GM23338 (cell line): ENCODE data around the gene ZNF491. TPM values are rescaled to one million over a fixed set of nuclear protein-coding genes. Genes with fewer than 3 reads are reported as not detected.

ENCODE experiments used
- ATAC-seq: fragments of 200-7000 bp; cut with Tn5 transposase; 3 replicates; pipeline ENCODE4 v1.9.1; 2020
- DNase-seq: peaks from one replicate; pipeline ENCODE4 v3.0.0-alpha.2; 2015; ENCODE audit warnings: low spot score
- H2AFZ ChIP-seq: fragments of 200-600 bp; sonication (generic); 2 replicates; pipeline ENCODE4 v1.8.0; 2016; ENCODE audit warnings: antibody characterized with exemption, mild to moderate bottlenecking, moderate library complexity
- H3F3A ChIP-seq: fragments of 200-600 bp; sonication (generic); replicated peaks from 2 replicates; pipeline ENCODE4 v1.8.0; 2017; ENCODE audit warnings: antibody characterized with exemption, mixed run types, low read depth
- H3K27ac ChIP-seq: fragments of 200-600 bp; sonication (generic); 2 replicates; pipeline ENCODE4 v1.6.1; 2016; ENCODE audit warnings: low read depth
- H3K27me3 ChIP-seq: fragments of 200-600 bp; sonication (generic); 2 replicates; pipeline ENCODE4 v1.8.0; 2016; ENCODE audit warnings: mild to moderate bottlenecking, mixed run types, moderate library complexity; ENCODE audit not compliant: insufficient read depth
- H3K36me3 ChIP-seq: fragments of 200-600 bp; sonication (generic); 2 replicates; pipeline ENCODE4 v1.8.0; 2016; ENCODE audit warnings: mild to moderate bottlenecking; ENCODE audit not compliant: insufficient read depth
- H3K4me1 ChIP-seq: fragments of 200-600 bp; sonication (generic); 2 replicates; pipeline ENCODE4 v1.8.0; 2016; ENCODE audit warnings: mild to moderate bottlenecking, moderate library complexity; ENCODE audit not compliant: insufficient read depth
- H3K4me2 ChIP-seq: fragments of 200-600 bp; sonication (generic); 2 replicates; pipeline ENCODE4 v1.7.1; 2017; ENCODE audit warnings: mixed run types
- H3K4me3 ChIP-seq: fragments of 200-600 bp; sonication (generic); 2 replicates; pipeline ENCODE4 v1.6.1; 2016; ENCODE audit warnings: mixed run types
- H3K79me2 ChIP-seq: fragments of 200-600 bp; sonication (generic); replicated peaks from 2 replicates; pipeline ENCODE4 v1.8.0; 2017; ENCODE audit warnings: mild to moderate bottlenecking; ENCODE audit not compliant: insufficient read depth
- H3K9me2 ChIP-seq: fragments of 200-600 bp; sonication (generic); 2 replicates; pipeline ENCODE4 v1.8.0; 2017; ENCODE audit not compliant: insufficient read depth
- H4K20me1 ChIP-seq: fragments of 200-600 bp; sonication (generic); replicated peaks from 2 replicates; pipeline ENCODE4 v1.8.0; 2017; ENCODE audit warnings: mild to moderate bottlenecking; ENCODE audit not compliant: insufficient read depth
- H3K27ac Mint-ChIP-seq: 2 replicates; pipeline ENCODE4 v1.8.0; 2020; ENCODE audit warnings: inconsistent platforms, mild to moderate bottlenecking, moderate library complexity, mixed read lengths
- H3K27me3 Mint-ChIP-seq: 3 replicates; pipeline ENCODE4 v1.8.0; 2022; ENCODE audit warnings: low read depth, mild to moderate bottlenecking, moderate library complexity, mixed read lengths, inconsistent platforms; ENCODE audit not compliant: insufficient read depth, poor library complexity
- H3K36me3 Mint-ChIP-seq: 3 replicates; pipeline ENCODE4 v1.8.0; 2021; ENCODE audit warnings: low read depth, mild to moderate bottlenecking, inconsistent platforms, moderate library complexity, mixed read lengths
- H3K4me1 Mint-ChIP-seq: 3 replicates; pipeline ENCODE4 v1.8.0; 2020; ENCODE audit warnings: mild to moderate bottlenecking, inconsistent platforms, mixed read lengths
- H3K4me3 Mint-ChIP-seq: 3 replicates; pipeline ENCODE4 v1.8.0; 2021; ENCODE audit warnings: moderate library complexity, mild to moderate bottlenecking, inconsistent platforms, mixed read lengths
- H3K9me3 Mint-ChIP-seq: 3 replicates; pipeline ENCODE4 v1.8.0; 2020; ENCODE audit warnings: moderate library complexity, mild to moderate bottlenecking, inconsistent platforms, mixed read lengths
- CREB1 ChIP-seq: fragments of 250-450 bp; sonication (Bioruptor Pico); IDR thresholded peaks from 2 replicates; pipeline ENCODE4 v1.5.0; 2020; ENCODE audit warnings: low read depth, mild to moderate bottlenecking, moderate library complexity
- EZH2 ChIP-seq: fragments of 200-600 bp; sonication (generic); IDR thresholded peaks from one replicate; pipeline ENCODE4 v1.8.0; 2017; ENCODE audit warnings: antibody characterized with exemption, mild to moderate bottlenecking, low read depth; ENCODE audit not compliant: unreplicated experiment
- EZH2phosphoT487 ChIP-seq: fragments of 200-600 bp; sonication (generic); IDR thresholded peaks from one replicate; pipeline ENCODE4 v1.8.1; 2018; ENCODE audit warnings: antibody characterized with exemption; ENCODE audit not compliant: unreplicated experiment
- JUNB ChIP-seq: IDR thresholded peaks from one replicate; pipeline ENCODE4 v1.6.1; 2016; ENCODE audit warnings: antibody characterized with exemption; ENCODE audit not compliant: unreplicated experiment
- NANOG ChIP-seq: IDR thresholded peaks from 2 replicates; pipeline ENCODE4 v1.6.1; 2016; ENCODE audit warnings: antibody characterized with exemption, borderline replicate concordance
- POLR2AphosphoS5 ChIP-seq: IDR thresholded peaks from 2 replicates; pipeline ENCODE4 v1.6.1; 2016; ENCODE audit warnings: antibody characterized with exemption, low read depth
- REST ChIP-seq: IDR thresholded peaks from one replicate; pipeline ENCODE4 v1.6.1; 2018; ENCODE audit warnings: antibody characterized with exemption; ENCODE audit not compliant: unreplicated experiment
- STAT1 ChIP-seq: IDR thresholded peaks from one replicate; pipeline ENCODE4 v1.6.1; 2016; ENCODE audit warnings: antibody characterized with exemption; ENCODE audit not compliant: unreplicated experiment
- ZNF114 ChIP-seq: fragments of 250-450 bp; sonication (Bioruptor Pico); IDR thresholded peaks from 2 replicates; pipeline ENCODE4 v1.5.0; 2020; ENCODE audit warnings: mild to moderate bottlenecking, moderate library complexity
- ZNF331 ChIP-seq: fragments of 250-450 bp; sonication (Bioruptor Pico); IDR thresholded peaks from 2 replicates; pipeline ENCODE4 v1.5.0; 2020; ENCODE audit warnings: low read depth, mild to moderate bottlenecking, moderate library complexity
- ZNF462 ChIP-seq: fragments of 250-450 bp; sonication (Bioruptor Pico); IDR thresholded peaks from 2 replicates; pipeline ENCODE4 v1.5.0; 2020; ENCODE audit warnings: mild to moderate bottlenecking, moderate library complexity
- long read RNA-seq: library from polyadenylated mRNA; unstranded; transcript quantifications from one replicate; pipeline ENCODE4 v2.0.0, GENCODE V29; 2020; ENCODE audit not compliant: unreplicated experiment
- polyA plus RNA-seq: library from polyadenylated mRNA; unstranded; fragments of >200 nt; fragmentation: Nextera tagmentation; extraction: Ambion mirVana; gene quantifications from 2 replicates; pipeline ENCODE4 v1.2.1, GENCODE V29; 2016
- total RNA-seq: library from RNA; depleted of rRNA; stranded (reverse); fragments of >200 nt; shearing (Covaris generic); gene quantifications from 2 replicates; pipeline ENCODE4 v1.2.3, GENCODE V29; 2014; rRNA removed
- TF ChIP-seq, protein P1 (sequence below), 2 experiments: fragments of 200-600 bp in 1 of 2; sonication (generic) in 1 of 2; conservative IDR thresholded peaks; 2 replicates each; pipeline versions ENCODE4 v1.5.1 to v1.6.1; 2016 to 2017; ENCODE audit warnings: antibody characterized with exemption in 2 of 2, low read depth in 2 of 2, mild to moderate bottlenecking in 2 of 2, moderate library complexity in 1 of 2
- TF ChIP-seq, protein P2 (sequence below): IDR thresholded peaks from 2 replicates; pipeline ENCODE4 v1.6.1; 2016; ENCODE audit warnings: antibody characterized with exemption

The ZNF491 gene
- total RNA-seq (1.1 and 1.3 TPM in 2 replicates), polyA plus RNA-seq (0.32 and 0.61 TPM in 2 replicates)
- long read RNA-seq = 0 reads

- Histone ChIP-seq H3K79me2 (no peaks in the 10 kb centered on the region), H3K4me2 (peak within 1 kb of the TSS; percentile 97), H4K20me1 (no peaks in the 10 kb centered on the region), H3K27ac (no peak within 1 kb of the TSS), H2AFZ (peak within 1 kb of the TSS; percentile 100), H3K4me3 (peak within 1 kb of the TSS; percentile 86), H3K9me2 (no peaks in the 10 kb centered on the region), H3K27me3 (peaks cover 34% of the 10 kb centered on the region), H3F3A (peaks cover 6% of the 10 kb centered on the region; the same call in 1 of the 2 replicates), H3K4me1 (peaks cover 15% of the 10 kb centered on the region; the same call in 1 of the 2 replicates), H3K36me3 (no peaks in the 10 kb centered on the region)
- H3K4me3 Mint-ChIP-seq = peak within 1 kb of the TSS; percentile 42
- ATAC-seq = peak; percentile 97
- H3K27me3 Mint-ChIP-seq = peaks cover 3% of the 10 kb centered on the region
- H3K27ac Mint-ChIP-seq = no peak within 1 kb of the TSS
- no peaks in the 10 kb centered on the region for H3K4me1 Mint-ChIP-seq
- DNase-seq = peak; percentile 97
- peaks cover 21% of the 10 kb centered on the region for H3K36me3 Mint-ChIP-seq
- peaks cover 87% of the 10 kb centered on the region for H3K9me3 Mint-ChIP-seq
- TF ChIP-seq JUNB = no peak
- TF ChIP-seq NANOG = no peak
- no peak for TF ChIP-seq ZNF114
- no peak for TF ChIP-seq STAT1
- peak; percentile 52; the same call in 1 of the 2 replicates for TF ChIP-seq POLR2AphosphoS5
- TF ChIP-seq ZNF331 (CRISPR knock-in tag) = no peak
- TF ChIP-seq ZNF462 (CRISPR knock-in tag) = no peak
- no peak for TF ChIP-seq EZH2phosphoT487
- TF ChIP-seq EZH2 = no peak
- TF ChIP-seq, protein P1, sequence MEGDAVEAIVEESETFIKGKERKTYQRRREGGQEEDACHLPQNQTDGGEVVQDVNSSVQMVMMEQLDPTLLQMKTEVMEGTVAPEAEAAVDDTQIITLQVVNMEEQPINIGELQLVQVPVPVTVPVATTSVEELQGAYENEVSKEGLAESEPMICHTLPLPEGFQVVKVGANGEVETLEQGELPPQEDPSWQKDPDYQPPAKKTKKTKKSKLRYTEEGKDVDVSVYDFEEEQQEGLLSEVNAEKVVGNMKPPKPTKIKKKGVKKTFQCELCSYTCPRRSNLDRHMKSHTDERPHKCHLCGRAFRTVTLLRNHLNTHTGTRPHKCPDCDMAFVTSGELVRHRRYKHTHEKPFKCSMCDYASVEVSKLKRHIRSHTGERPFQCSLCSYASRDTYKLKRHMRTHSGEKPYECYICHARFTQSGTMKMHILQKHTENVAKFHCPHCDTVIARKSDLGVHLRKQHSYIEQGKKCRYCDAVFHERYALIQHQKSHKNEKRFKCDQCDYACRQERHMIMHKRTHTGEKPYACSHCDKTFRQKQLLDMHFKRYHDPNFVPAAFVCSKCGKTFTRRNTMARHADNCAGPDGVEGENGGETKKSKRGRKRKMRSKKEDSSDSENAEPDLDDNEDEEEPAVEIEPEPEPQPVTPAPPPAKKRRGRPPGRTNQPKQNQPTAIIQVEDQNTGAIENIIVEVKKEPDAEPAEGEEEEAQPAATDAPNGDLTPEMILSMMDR (conservative IDR thresholded peaks at IDR 0.05; ENCODE audit: low read depth in 2 of 2) = peak; percentile 41 to 62; a peak in 3 of 4 replicates
- TF ChIP-seq, protein P2, sequence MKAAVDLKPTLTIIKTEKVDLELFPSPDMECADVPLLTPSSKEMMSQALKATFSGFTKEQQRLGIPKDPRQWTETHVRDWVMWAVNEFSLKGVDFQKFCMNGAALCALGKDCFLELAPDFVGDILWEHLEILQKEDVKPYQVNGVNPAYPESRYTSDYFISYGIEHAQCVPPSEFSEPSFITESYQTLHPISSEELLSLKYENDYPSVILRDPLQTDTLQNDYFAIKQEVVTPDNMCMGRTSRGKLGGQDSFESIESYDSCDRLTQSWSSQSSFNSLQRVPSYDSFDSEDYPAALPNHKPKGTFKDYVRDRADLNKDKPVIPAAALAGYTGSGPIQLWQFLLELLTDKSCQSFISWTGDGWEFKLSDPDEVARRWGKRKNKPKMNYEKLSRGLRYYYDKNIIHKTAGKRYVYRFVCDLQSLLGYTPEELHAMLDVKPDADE = no peak
- TF ChIP-seq REST = no peak
- no peak for TF ChIP-seq CREB1 (CRISPR knock-in tag)
Measured at GRCh38 chr19:11798391-11799330, at the start of gene ZNF491. Gene ZNF491, plus strand, starts transcription at chr19:11798523. Its CDS starts 7,431 bp downstream, at chr19:11805954.
